DMS53 treated with DMSO at 0.1 percent for 48 hours (cell line): Measurements from ENCODE around the gene CAPN7.

ENCODE experiments used
- DNase-seq: peaks from one replicate; lab custom pipeline; 2025; ENCODE audit not compliant: unreplicated experiment; lab: John Stamatoyannopoulos, UW

CAPN7 gene

DNA sequence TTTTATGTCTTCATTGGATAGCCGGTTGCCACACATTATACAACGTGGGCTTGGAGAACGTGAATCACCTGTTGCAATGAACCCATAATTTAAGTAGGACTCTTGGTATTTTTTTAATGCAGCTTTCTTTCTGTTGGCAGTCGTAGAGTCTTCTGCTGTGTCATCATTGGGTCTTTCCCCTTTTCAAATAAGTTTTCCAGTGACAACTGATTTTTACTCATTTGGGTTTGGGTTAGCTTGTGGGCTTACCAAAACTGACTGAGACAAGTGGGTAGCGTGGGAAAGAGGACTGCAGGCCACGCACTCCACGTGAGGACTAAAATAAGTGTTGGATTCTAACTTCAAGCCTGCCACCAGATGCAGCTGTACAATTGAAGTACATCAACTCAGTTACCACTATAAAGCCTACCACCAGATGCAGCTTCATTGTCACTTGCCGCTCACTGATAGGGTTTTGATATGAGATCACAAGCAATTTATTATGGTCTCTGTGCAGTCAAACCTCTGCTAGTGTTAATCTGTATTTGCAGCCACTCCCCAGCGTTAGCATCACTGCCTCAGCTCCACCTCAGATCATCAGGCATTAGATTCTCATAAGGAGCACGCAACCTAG, 6.4 kb upstream of the CAPN7 start:
- DNase-seq, result no peak

DNA sequence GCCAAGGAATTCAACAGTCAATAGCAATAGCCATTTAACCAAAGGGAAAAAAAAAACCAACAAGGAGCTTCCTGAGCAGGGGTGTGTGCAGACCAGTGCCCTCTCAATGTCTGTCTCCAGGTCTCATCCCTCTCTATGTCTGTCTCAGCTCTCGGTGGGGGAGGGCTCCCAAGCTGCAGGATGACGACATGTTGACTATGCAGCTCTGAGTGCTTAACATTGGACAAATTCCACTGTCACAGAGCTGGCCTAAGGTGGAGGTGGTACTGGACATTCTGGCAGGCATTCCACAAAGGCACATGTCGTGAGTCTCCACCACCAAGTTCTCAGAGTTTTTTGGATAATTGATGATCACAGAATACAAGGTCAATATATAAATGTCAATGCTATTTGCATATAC, 2.0 kb upstream of the CAPN7 start:
- no peak for DNase-seq

DNA sequence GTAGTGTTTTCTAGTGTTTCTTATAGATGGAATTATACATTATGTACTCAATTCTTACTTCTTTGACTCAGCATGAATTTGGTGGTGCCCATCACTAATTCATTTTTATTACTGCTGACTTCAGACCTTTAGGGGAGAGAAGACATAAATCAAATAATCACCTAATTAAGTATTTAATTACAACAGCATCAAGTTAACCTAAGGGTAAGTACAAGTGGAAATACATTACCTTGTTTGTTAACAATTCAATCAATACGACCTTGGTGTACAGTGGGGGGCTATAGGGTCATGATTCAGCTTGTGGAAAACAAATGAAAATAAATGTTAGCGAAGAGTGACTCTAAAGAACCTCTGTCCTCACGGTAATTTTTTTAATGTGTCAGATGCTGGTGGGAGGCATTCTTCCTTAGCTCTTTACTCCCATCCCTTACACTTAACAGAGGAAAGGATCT, 538 bp upstream of the CAPN7 start:
- DNase-seq, result no peak

DNA sequence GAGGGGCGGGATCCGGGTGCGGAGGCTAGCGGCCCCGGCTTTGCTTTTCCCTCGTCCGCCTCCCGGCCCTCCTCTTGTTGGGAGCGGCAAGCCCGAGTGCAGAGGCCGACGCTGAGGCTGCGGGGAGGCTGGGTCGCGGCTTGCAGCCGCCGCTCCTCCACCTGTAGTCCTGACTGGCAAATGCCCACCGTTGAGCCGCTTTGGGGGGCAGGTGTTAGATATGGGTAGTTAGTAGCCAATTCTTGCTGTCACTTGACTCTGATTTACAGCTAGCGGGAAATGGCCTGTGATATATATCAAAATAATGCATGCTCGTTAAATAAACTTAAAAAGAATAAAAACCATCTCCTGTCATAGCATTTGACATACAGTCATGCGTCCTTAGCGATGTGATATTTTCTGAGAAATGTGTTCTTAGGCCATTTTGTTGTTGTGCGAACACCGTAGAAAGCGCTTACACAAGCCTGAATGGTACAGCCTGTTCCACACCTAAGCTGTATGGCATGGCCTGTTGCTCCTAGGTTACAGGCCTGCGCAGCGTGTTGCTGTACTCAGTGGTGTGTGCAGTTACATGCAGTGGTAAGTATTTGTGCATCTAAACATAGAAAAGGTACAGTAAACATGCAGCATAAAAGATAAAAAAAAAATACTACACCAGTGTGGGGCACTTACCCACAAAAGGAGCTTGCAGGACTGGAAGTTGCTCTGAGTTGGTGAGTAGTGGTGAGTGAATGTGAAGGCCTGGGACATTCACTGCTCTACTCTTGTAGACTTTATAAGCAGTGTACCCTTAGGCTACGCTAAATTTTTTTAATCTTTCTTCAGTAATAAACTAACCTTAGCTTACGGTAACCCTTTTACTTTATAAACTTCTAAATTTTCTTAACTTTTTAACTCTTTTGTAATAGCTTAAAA, 873 bp downstream of the CAPN7 start:
- DNase-seq, result no peak

DNA sequence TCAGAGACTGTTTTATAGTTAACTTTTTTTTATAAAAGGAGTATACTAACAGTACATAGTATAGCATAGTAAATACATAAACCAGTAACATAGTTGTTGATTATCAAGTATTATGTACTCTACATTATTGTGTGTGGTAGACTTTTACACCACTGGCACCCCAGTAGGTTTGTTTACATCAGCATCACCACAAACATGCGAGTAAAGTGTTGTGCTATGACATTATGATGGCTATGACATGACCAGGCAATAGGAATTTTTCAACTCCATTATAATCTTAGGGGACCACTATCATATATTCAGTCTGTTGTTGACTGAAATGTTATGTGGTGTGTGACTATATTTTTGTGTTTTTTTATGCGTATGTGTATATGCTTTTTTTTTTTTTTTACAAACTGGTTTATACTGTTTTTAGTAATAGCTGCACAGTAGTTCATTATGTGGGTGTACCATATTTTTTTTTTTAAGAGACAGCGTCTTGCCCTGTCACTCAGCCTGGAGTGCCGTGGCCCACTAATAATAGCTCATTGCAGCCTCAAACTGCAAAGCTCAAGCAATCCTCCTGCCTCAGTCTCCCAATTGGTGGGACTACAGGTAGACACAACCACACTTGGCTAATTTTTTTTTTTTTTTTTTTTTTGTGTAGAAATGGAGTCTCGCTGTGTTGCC, 1.9 kb downstream of the CAPN7 start:
- no peak for DNase-seq

DNA sequence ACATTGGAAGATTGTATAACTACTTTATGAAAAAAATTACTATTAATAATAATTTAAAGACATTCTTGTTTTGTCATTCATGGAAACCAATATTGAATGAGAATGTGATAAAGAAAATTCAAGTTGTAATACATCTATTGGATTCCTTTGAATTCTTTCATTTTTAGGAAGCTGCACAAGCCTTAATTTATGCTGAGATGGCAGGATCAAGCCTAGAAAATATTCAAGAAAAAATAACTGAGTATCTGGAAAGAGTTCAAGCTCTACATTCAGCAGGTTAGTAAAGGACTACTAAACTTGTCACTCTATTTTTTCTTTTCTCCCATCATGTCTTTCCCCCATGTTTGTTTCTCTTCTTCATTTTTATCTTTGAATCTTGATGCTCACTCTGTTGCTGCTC, 5.9 kb downstream of the CAPN7 start:
- DNase-seq, result no peak

DNA sequence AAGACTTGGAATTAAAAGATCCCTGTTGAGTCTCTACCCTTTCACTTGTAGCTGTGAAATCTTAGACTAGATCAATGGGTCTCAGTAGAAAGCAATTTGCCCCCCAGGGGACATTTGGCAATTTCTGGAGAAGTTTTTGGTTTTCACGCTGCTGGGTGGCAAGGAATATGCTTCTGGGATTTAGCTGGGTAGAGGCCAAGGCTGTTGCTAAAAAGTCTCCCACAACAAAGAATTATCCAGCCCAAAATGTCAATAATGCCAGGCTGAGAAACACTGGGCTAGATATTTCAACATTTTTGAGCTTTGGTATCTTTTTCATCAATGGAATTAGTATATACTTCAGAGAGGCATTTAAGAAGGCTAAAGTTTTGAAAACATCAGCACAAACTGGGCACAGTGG, 8.7 kb downstream of the CAPN7 start:
- no peak for DNase-seq

DNA sequence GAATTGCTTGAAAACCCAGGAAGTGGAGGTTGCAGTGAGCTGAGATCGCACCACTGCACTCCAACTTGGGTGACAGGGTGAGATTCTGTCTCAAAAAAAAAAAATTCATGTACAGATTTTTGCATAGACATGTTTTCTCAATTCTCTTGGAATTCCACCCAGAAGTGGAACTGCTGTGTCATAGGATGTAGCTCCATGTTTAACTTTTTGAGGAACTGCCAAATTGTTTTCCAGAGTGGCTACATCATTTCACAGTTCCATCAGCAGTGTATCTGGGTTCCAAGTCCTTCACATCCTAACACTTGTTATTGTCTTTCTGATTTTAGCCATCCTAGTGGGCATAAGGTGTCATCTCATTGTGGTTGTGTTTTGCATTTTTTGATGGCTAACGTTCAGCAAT, 9.9 kb downstream of the CAPN7 start:
- DNase-seq, result no peak

DNA sequence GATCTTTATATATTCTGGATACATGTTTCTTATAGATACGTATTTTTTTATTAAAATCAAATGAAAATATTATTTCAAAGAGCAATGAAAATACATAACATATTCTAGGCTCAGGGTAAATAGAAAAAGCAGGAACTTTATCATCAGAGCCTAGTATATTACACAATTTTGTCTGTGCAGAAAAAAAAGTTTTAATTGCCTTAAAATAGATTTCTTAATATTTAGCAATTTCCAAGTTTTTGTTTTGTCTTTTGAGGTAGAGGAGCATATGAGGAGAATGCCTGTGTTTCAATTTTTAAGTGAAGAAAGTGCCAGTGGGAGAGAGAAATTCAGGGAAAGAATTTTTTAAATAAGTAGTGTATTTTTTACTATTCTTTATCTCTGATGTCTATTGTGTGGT, 10.5 kb downstream of the CAPN7 start:
- no peak for DNase-seq

DNA sequence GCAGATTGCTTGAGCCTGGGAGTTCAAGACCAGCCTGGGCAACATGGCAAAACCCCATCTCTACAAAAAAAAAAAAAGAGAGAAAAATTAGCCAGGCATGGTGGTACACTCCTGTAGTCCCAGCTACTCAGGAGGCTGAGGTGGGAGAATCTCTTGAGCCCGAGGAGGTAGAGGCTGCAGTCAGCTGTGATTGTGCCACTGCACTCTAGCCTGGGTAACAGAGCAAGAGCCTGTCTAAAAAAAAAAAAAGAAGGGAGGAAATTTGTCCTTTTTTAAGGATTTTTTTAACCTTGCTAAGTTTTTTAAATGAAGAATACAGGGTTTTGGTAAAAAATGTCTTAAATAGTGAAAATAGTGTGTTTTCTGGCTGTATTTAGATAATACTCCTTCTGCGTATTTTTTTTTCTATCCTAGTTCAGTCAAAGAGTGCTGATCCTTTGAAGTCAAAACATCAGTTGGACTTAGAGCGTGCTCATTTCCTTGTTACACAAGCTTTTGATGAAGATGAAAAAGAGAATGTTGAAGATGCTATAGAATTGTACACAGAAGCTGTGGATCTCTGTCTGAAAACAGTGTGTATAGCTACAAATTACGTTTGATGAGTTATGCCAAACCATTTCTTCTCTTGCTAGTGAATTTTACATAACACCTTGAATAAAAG, 11.1 kb downstream of the CAPN7 start:
- no peak for DNase-seq

DNA sequence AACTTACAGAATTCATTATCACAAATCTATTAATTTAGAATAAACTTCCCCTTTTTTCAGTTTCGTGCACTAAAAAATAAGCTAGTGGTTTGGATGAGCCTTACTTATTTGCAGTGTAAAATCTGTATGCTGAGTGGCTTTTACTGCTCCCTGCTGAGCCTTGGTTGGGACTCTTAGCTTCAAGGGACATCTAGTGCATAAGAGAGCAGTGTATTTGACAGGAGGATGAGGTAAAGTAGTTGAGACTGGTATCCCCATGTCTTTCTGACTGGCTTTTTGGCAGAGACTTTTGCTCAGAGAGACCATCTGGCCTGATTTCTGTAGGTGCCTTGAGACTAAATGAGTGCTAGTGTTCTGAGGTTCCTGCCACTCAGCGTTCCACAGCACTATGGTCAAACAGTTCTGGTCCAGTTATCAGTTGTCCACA, 11.8 kb downstream of the CAPN7 start:
- DNase-seq, result no peak

DNA sequence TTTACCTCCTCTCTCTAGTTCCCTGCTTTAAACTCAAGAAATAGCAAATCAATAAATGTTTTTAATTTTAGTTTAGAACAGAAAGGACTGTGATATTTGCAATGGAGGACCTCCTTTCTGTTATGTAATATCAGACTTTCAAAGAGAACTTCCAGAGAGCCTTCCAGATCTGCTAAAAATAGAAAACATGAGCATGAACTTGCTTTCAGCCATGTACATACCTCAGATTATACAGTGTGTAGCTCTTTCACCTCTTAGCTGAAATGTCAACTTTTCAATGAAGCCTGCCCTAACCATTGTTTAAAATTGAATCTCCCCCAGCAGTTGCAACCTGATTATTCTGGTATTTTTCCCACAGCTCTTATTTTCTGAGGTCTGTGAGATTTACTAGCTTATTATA, 12.6 kb downstream of the CAPN7 start:
- no peak for DNase-seq

DNA sequence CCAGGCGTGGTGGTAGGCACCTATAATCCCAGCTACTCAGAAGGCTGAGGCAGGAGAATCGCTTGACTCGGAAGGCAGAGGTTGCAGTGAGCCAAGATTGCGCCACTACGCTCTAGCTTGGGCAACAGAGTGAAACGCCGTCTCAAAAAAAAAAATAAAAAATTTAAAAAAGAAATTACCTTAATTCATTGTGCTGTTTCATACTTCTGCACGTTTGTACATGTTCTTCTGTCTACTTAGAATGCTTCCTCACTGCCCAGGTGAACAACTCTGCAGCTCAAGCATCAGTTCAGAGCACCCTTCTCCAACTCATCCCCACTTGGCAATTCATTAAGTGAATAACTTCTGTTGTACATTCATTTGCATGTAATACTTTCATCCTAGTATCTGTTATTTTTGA, 14.0 kb downstream of the CAPN7 start:
- no peak for DNase-seq

DNA sequence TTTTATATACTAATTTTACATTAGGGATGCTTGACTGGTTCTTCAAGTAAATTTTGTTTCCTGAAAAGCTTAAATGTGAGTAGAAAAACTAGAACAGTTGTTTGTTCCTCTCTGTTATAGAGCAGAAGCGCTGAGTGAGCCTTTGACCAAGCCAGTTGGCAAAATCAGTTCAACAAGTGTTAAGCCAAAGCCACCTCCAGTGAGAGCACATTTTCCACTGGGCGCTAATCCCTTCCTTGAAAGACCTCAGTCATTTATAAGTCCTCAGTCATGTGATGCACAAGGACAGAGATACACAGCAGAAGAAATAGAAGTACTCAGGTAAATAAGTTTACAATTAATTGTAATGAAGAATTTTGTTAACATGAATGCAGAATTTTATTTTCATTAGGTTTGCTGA, 14.6 kb downstream of the CAPN7 start:
- no peak for DNase-seq

DNA sequence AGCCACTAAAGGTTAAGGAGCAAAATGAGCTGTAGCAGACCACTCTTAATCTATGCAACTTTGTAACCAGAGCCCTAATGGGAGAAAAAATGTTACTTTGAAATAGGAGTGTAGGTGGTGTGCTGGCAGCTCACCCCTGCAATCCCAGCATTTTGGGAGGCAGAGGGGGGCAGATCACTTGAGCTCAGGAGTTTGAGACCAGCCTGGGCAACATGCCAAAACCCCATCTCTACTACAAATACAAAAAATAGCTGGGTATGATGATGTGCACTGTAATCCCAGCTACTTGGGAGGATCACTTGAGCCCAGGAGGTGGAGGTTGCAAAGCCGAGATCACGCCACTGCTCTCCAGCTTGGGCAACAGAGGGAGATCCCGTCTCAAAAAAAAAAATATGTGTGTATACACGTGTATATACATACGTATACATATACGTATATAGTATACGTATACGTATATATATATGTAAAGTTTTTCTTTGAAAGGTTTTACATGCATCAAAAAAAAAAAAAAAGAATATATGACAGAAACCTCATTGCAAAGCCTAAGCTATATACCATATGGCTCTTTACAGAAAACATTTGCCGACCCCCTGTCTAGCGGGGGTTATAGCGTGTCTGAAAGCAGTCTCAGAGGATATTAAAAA, 15.7 kb downstream of the CAPN7 start:
- no peak for DNase-seq

DNA sequence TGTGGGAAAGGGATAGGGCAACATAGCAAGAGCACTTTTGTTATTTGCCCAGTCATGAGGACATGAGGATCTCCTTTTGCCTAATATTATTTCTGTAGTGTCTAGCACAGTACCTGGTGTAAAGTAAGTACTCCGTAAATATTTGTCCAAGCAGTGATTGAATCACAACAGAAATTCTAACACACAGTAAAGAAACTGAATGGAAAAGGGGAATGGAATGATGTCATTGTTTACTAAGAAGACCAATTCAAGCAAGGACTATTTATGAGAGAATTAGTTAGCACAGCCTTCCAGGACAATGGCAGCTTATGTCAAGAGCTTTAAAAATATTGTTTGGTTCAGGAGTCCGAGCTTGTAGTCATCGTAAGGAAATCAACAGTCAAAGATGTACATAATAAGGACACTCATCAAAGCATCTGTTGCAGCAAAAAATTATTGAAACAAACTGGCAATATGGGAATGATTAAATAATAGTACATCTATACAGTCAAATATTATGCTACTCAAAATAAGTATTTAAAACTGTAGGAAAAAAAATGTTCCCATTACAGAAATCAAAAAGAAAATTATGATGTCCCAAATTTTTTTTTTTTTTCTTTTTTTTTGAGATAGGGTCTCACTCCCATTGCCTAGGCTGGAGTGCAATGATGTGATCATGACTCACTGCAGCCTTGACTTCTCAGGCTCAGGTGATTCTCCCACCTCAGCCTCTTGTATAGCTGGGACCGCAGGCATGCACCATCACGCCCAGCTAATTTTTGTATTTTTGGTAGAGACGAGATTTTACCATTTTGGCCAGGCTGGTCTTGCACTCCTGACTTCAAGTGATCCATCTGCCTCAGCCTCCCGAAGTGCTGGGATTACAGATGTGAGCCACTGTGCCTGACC, 17.9 kb downstream of the CAPN7 start:
- DNase-seq, result peak; percentile 66

DNA sequence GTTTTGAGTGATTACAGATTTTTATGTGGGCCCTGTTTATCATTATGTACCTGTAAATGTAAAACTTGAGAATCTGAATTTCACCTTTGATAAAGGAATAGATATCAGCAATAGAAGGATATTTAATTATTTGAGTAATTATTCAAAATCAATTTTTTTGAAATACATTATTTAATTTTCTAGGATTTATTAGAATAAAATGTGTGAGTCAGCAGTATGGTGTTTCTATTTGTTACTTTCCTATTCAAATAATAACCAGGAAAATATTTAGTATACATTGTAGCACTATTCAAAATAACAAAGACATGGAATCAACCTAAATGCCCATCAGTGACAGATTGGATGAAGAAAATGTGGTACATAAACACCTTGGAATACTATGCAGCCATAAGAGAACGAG, 22.1 kb downstream of the CAPN7 start:
- DNase-seq, result no peak

DNA sequence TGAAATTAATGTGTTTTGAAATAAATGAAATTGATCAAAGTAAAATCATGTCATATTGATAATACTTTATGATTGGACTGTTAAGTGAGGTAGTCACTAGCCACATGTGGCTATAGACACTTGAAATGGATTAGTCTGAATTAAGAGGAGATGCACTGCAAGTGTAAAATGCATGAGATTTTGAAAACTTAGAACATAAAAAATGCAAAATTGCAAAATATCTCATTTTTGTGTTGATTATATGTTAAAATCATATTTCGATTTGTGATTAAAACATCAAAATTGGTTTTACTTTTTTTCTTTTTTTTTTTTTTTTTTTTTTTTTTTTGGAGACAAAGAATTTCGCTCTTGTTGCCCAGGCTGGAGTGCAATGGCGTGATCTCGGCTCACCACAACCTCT, 23.2 kb downstream of the CAPN7 start:
- DNase-seq, result no peak

DNA sequence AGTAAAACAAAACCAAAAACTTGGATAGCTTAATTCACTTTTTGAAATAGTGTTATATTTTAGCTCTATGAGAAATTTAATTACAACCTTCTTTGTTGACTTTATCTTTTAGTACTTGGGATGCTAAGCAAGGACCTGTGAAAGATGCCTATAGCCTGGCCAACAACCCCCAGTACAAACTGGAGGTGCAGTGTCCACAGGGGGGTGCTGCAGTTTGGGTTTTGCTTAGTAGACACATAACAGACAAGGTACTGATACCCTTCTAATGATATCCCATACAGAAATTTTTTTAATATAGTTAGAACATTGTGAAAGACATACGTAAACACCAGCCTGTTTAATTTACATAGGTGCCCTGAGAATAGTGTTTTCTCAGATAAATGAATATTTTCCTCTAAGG, 35.3 kb downstream of the CAPN7 start:
- no peak for DNase-seq
